SK-N-SH treated with all-trans-retinoic acid at 6 μM for 48 hours (cell line): ENCODE results near the gene PPP1R13B.

Experiments used
- ATAC-seq: fragments of 200-7000 bp; cut with Tn5 transposase; 3 replicates; pipeline ENCODE4 v1.9.1; 2020; ENCODE audit warnings: mild to moderate bottlenecking, moderate library complexity
- ARNTL ChIP-seq: fragments of 450-650 bp; formaldehyde crosslinking; IDR thresholded peaks from 2 replicates; pipeline ENCODE4 v1.5.0; 2020; ENCODE audit warnings: low read depth, mild to moderate bottlenecking, moderate library complexity, borderline replicate concordance
- CSDC2 ChIP-seq: fragments of 250-450 bp; sonication (Bioruptor Pico); IDR thresholded peaks from 2 replicates; pipeline ENCODE4 v1.5.0; 2020; ENCODE audit warnings: mild to moderate bottlenecking, moderate library complexity
- ISL1 ChIP-seq: fragments of 250-450 bp; sonication (Bioruptor Pico); IDR thresholded peaks from 2 replicates; pipeline ENCODE4 v2.1.2; 2022; ENCODE audit warnings: mild to moderate bottlenecking, moderate library complexity
- OSR1 ChIP-seq: fragments of 250-450 bp; sonication (Bioruptor Pico); IDR thresholded peaks from 2 replicates; pipeline ENCODE4 v1.8.0; 2022; ENCODE audit warnings: moderate library complexity, mild to moderate bottlenecking, inconsistent platforms
- SNAI2 ChIP-seq: fragments of 250-450 bp; sonication (Bioruptor Pico); IDR thresholded peaks from 2 replicates; pipeline ENCODE4 v1.5.0; 2020; ENCODE audit warnings: mild to moderate bottlenecking, moderate library complexity
- TCF4 ChIP-seq: fragments of 250-450 bp; sonication (Bioruptor Pico); IDR thresholded peaks from 2 replicates; pipeline ENCODE4 v1.8.0; 2021; ENCODE audit warnings: mild to moderate bottlenecking, moderate library complexity, borderline replicate concordance
- TOX ChIP-seq: fragments of 250-450 bp; sonication (Bioruptor Pico); IDR thresholded peaks from 2 replicates; pipeline ENCODE4 v1.8.0; 2021; ENCODE audit warnings: mild to moderate bottlenecking, moderate library complexity, borderline replicate concordance
- ZFP30 ChIP-seq: fragments of 450-650 bp; formaldehyde crosslinking; IDR thresholded peaks from 2 replicates; pipeline ENCODE4 v1.5.0; 2022; ENCODE audit warnings: mild to moderate bottlenecking, moderate library complexity
- ZNF70 ChIP-seq: fragments of 450-650 bp; formaldehyde crosslinking; IDR thresholded peaks from 2 replicates; pipeline ENCODE4 v1.5.0; 2020; ENCODE audit warnings: mild to moderate bottlenecking, moderate library complexity
- ZNF8 ChIP-seq: fragments of 450-650 bp; formaldehyde crosslinking; IDR thresholded peaks from 2 replicates; pipeline ENCODE4 v1.5.0; 2020; ENCODE audit warnings: mild to moderate bottlenecking, moderate library complexity
- TF ChIP-seq, protein P1 (sequence below): fragments of 250-450 bp; sonication (Bioruptor Pico); IDR thresholded peaks from 2 replicates; pipeline ENCODE4 v1.8.0; 2020; ENCODE audit warnings: mild to moderate bottlenecking, moderate library complexity, borderline replicate concordance
- TF ChIP-seq, protein P2 (sequence below): fragments of 250-450 bp; sonication (Bioruptor Pico); IDR thresholded peaks from 2 replicates; pipeline ENCODE4 v1.5.1; 2020; ENCODE audit warnings: low read depth, mild to moderate bottlenecking, moderate library complexity
- TF ChIP-seq, protein P3 (sequence below): fragments of 250-450 bp; sonication (Bioruptor Pico); IDR thresholded peaks from 2 replicates; pipeline ENCODE4 v1.5.1; 2021; ENCODE audit warnings: mild to moderate bottlenecking, moderate library complexity
- TF ChIP-seq, protein P4 (sequence below): fragments of 250-450 bp; sonication (Bioruptor Pico); IDR thresholded peaks from 2 replicates; pipeline ENCODE4 v1.5.0; 2020; ENCODE audit warnings: mild to moderate bottlenecking, moderate library complexity

Gene PPP1R13B

DNA sequence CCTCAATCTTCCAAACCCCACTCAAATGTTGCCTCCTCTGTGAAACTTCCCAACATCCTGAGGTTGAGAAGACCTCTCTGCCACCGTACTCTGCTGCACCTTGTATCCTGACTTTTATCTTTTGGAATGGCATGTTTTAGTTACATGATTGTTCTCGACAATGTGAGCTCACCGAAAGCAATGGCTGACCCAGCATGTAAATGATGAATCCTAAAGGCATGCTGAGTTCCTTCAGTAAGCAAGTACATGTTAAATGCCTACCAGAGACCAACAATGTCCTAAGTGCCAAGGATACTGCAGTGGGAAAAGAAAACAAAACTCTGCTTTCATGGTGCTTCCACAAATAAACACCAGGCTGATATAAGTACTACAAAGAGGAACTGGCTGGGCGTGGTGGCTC, 13.7 kb downstream of the PPP1R13B start:
- ATAC-seq = no peak
- no peak for TF ChIP-seq ARNTL (CRISPR knock-in tag)
- TF ChIP-seq, protein P1, sequence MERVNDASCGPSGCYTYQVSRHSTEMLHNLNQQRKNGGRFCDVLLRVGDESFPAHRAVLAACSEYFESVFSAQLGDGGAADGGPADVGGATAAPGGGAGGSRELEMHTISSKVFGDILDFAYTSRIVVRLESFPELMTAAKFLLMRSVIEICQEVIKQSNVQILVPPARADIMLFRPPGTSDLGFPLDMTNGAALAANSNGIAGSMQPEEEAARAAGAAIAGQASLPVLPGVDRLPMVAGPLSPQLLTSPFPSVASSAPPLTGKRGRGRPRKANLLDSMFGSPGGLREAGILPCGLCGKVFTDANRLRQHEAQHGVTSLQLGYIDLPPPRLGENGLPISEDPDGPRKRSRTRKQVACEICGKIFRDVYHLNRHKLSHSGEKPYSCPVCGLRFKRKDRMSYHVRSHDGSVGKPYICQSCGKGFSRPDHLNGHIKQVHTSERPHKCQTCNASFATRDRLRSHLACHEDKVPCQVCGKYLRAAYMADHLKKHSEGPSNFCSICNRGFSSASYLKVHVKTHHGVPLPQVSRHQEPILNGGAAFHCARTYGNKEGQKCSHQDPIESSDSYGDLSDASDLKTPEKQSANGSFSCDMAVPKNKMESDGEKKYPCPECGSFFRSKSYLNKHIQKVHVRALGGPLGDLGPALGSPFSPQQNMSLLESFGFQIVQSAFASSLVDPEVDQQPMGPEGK (CRISPR knock-in tag) = no peak
- no peak for TF ChIP-seq TCF4 (CRISPR knock-in tag)
- no peak for TF ChIP-seq SNAI2 (CRISPR knock-in tag)
- TF ChIP-seq OSR1 (CRISPR knock-in tag) = no peak
- TF ChIP-seq, protein P2, sequence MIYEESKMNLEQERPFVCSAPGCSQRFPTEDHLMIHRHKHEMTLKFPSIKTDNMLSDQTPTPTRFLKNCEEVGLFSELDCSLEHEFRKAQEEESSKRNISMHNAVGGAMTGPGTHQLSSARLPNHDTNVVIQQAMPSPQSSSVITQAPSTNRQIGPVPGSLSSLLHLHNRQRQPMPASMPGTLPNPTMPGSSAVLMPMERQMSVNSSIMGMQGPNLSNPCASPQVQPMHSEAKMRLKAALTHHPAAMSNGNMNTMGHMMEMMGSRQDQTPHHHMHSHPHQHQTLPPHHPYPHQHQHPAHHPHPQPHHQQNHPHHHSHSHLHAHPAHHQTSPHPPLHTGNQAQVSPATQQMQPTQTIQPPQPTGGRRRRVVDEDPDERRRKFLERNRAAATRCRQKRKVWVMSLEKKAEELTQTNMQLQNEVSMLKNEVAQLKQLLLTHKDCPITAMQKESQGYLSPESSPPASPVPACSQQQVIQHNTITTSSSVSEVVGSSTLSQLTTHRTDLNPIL = no peak

DNA sequence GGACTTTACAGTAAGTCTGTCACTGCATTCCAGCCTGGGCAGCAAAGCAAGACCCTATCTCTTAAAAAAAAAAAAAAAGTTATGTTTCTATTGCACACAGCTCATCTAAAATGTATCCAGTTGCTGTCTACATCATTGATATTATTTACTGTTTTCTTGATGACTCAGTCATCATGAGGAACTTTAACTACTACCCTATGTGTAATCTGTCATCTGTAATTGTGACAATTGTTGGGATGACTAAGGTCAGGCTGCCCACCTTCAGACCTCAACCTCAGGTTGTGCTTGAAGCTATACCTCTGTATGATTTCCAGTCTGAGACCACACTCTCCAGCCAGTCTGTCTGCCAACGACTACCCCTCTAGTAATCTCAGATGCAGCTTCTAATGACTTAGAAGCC, 15.3 kb downstream of the PPP1R13B start:
- no peak for TF ChIP-seq ZNF8 (CRISPR knock-in tag)
- TF ChIP-seq ZNF70 = no peak

DNA sequence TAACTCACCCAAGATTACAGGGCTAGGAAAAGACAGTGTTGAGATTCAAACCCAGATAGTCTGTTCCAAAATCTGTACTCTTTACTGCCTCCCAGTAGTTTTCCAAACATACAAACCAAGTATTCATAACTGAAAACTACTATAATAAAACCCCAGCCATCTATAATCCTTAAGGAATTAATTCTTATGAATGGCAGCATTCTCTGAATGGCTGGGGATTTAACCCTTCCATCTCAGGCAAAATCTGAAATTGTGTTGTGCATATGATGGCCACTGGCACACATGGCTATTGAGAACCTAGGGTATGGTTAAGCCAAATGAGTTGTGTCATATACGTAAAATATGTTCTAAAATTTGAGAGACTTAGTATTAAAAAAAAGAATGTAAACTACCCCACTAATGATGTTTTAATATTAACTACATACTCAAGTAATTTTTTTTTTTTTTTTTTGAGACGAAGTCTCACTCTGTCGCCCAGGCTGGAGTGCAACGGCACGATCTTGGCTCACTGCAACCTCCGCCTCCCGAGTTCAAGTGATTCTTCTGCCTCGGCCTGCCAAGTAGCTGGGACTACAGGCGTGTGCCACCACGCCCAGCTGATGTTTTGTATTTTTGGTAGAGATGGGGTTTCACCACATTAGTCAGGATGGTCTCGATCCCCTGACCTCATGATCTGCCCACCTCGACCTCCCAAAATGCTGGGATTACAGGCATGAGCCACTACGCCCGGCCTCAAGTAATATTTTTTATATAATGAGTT, 16.7 kb downstream of the PPP1R13B start:
- TF ChIP-seq, protein P3, sequence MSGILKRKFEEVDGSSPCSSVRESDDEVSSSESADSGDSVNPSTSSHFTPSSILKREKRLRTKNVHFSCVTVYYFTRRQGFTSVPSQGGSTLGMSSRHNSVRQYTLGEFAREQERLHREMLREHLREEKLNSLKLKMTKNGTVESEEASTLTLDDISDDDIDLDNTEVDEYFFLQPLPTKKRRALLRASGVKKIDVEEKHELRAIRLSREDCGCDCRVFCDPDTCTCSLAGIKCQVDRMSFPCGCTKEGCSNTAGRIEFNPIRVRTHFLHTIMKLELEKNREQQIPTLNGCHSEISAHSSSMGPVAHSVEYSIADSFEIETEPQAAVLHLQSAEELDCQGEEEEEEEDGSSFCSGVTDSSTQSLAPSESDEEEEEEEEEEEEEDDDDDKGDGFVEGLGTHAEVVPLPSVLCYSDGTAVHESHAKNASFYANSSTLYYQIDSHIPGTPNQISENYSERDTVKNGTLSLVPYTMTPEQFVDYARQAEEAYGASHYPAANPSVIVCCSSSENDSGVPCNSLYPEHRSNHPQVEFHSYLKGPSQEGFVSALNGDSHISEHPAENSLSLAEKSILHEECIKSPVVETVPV (CRISPR knock-in tag) = no peak
- TF ChIP-seq, protein P1 (CRISPR knock-in tag) = no peak
- TF ChIP-seq TOX = no peak
- TF ChIP-seq, protein P4, sequence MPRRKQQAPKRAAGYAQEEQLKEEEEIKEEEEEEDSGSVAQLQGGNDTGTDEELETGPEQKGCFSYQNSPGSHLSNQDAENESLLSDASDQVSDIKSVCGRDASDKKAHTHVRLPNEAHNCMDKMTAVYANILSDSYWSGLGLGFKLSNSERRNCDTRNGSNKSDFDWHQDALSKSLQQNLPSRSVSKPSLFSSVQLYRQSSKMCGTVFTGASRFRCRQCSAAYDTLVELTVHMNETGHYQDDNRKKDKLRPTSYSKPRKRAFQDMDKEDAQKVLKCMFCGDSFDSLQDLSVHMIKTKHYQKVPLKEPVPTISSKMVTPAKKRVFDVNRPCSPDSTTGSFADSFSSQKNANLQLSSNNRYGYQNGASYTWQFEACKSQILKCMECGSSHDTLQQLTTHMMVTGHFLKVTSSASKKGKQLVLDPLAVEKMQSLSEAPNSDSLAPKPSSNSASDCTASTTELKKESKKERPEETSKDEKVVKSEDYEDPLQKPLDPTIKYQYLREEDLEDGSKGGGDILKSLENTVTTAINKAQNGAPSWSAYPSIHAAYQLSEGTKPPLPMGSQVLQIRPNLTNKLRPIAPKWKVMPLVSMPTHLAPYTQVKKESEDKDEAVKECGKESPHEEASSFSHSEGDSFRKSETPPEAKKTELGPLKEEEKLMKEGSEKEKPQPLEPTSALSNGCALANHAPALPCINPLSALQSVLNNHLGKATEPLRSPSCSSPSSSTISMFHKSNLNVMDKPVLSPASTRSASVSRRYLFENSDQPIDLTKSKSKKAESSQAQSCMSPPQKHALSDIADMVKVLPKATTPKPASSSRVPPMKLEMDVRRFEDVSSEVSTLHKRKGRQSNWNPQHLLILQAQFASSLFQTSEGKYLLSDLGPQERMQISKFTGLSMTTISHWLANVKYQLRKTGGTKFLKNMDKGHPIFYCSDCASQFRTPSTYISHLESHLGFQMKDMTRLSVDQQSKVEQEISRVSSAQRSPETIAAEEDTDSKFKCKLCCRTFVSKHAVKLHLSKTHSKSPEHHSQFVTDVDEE (CRISPR knock-in tag) = no peak
- TF ChIP-seq, all 23 proteins: peak for 0
- no peak for ATAC-seq

More for the DNA sequence above, 15.3 kb downstream of the PPP1R13B start:
- no peak; the same call in 2 of the 3 replicates for ATAC-seq

DNA sequence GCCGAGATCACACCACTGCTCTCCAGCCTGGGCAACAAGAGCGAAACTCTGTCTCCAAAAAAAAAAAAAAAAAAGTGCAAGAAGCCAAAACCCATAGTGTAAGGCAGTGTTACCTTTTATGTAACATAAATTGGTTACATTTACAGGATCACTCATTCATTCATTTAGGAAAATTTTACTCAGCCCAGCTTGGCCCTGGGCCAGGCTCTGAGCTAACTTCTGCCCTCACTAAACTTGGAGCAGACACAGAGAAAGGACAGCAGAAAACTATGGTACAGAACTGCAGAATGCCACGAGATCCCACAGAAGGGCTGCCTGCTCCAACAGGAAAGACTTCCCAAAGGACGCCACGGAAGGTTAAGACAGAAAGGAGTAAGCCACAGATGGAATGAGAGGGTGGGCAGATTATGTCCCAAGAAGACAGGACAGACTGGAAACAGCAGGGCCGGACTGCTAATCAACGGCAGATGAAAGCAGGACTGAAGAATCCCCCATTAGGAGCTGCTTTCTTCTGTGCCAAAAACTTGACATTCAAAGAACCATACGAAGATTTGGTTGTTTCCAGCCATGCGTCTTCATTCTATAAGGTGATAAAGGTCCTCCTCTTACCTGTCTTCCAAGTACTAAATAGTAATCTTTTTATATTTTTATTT, 18.9 kb downstream of the PPP1R13B start:
- peak; percentile 81 for ATAC-seq
- TF ChIP-seq ZFP30 (CRISPR knock-in tag) (no peak), CSDC2 (no peak)

DNA sequence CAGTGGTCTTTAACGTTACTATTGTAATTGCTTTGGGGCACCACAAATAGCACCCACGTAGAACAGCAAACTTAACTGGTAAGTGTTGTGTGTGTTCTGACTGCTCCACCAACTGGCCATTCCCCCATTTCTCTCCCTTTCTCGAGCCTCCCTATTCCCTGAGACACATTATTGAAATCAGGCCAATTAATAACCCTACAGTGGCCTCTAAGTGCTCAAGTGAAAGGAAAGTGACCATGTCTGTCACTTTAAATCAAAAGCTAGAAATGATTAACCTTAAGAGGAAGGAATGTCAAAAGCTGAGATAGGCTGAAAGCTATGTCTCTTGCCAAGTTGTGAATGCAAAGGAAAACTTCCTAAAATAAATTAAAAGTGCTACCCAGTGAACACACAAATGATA, 22.3 kb downstream of the PPP1R13B start:
- ATAC-seq = no peak; the same call in 2 of the 3 replicates
- TF ChIP-seq ARNTL (CRISPR knock-in tag) (no peak), ISL1 (CRISPR knock-in tag) (peak; percentile 75)
